BE2C (cell line): ENCODE measurements around the gene LSAMP.
A peak's percentile ranks its signal among the peaks of the same experiment; 100 is the strongest.

Experiments used
- DNase-seq: peaks from one replicate; pipeline ENCODE4 v3.0.0-alpha.2; 2020
- H3K27me3 ChIP-seq: fragments of 250-450 bp; sonication (Bioruptor Pico); 2 replicates; pipeline ENCODE4 v1.5.1; 2020; ENCODE audit warnings: mild to moderate bottlenecking
- H3K36me3 ChIP-seq: fragments of 250-450 bp; sonication (Bioruptor Pico); 2 replicates; pipeline ENCODE4 v1.5.1; 2020; ENCODE audit warnings: mild to moderate bottlenecking
- H3K4me1 ChIP-seq: fragments of 250-450 bp; sonication (Bioruptor Pico); 2 replicates; pipeline ENCODE4 v1.5.1; 2020
- H3K4me3 ChIP-seq: 2 replicates; pipeline ENCODE4 v1.5.1; 2011; ENCODE audit warnings: low read depth, low read length
- H3K9me3 ChIP-seq: fragments of 250-450 bp; sonication (Bioruptor Pico); 2 replicates; pipeline ENCODE4 v1.5.1; 2020
- TF ChIP-seq, protein P1 (sequence below): IDR thresholded peaks from 2 replicates; pipeline ENCODE4 v1.5.1; 2012; ENCODE audit warnings: mild to moderate bottlenecking, low read depth, low read length

LSAMP gene

DNA sequence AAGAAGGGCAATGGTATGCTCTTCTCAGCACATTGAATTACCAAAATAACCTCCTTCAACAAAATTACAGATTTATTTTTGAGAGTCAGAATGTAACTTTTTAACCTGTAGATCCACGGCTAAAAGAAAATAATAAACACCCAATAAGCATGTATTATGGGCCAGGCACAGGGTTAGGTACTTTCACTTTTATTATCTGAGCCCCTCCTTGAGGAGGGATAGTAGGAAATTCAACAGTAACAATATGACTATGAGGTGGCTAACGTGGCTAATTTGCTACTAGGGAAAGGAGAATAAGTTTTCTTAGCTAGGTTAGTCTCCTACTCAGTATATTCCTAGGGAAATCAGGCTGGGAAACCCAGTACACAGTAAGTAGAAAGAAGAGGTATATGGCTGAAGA, 515.1 kb downstream of the LSAMP start:
- H3K9me3 ChIP-seq, result no peaks in the 10 kb centered on the region
- H3K36me3 ChIP-seq, result no peaks in the 10 kb centered on the region
- H3K4me1 ChIP-seq, result no peaks in the 10 kb centered on the region
- H3K4me3 ChIP-seq, result no peak overlapping the region
- DNase-seq, result no peak
- no peaks in the 10 kb centered on the region for H3K27me3 ChIP-seq
- TF ChIP-seq, protein P1, sequence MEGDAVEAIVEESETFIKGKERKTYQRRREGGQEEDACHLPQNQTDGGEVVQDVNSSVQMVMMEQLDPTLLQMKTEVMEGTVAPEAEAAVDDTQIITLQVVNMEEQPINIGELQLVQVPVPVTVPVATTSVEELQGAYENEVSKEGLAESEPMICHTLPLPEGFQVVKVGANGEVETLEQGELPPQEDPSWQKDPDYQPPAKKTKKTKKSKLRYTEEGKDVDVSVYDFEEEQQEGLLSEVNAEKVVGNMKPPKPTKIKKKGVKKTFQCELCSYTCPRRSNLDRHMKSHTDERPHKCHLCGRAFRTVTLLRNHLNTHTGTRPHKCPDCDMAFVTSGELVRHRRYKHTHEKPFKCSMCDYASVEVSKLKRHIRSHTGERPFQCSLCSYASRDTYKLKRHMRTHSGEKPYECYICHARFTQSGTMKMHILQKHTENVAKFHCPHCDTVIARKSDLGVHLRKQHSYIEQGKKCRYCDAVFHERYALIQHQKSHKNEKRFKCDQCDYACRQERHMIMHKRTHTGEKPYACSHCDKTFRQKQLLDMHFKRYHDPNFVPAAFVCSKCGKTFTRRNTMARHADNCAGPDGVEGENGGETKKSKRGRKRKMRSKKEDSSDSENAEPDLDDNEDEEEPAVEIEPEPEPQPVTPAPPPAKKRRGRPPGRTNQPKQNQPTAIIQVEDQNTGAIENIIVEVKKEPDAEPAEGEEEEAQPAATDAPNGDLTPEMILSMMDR, result no peak

DNA sequence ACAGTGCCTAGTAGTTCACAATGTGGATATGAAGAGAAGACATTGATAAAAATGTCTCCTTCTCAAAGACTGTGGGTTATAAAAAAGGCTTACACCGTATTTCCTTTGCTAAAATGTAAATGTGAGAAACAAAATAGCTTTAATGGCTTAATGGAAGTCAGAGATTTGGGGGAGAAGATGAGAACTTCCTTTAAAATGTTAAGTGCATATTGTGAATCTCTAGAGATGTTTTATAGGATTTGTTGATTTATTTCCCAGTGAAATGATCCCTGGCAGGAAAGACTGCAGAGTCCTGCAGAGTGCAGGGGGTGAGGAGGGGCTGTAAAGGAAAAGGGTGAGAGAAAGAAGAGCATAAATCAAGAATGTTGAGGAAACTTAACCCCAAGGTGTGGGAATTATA, 516.9 kb downstream of the LSAMP start:
- H3K27me3 ChIP-seq, result no peaks in the 10 kb centered on the region
- H3K4me3 ChIP-seq, result no peak overlapping the region
- no peaks in the 10 kb centered on the region for H3K36me3 ChIP-seq
- TF ChIP-seq, protein P1, result no peak
- H3K9me3 ChIP-seq, result no peaks in the 10 kb centered on the region
- no peak for DNase-seq
- no peaks in the 10 kb centered on the region for H3K4me1 ChIP-seq

DNA sequence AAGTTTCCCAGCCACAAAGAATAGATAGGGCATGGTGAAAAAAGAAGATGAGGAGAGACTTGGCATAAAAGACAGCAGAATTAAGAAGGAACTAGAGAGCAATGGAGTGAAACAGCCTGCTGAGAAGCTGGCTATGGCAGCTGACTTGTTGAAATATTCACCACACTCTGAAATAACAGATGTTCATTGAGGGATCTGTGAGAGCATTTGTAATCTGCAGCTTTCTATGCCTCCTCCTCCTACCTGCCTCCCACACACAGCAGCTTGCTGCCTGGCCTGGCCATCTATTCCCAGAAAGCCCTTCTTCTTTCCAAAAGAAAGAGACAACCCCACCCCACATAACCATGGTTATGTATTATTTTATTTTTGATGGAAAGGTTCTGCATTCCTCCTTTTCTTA, 518.1 kb downstream of the LSAMP start:
- no peak overlapping the region for H3K4me3 ChIP-seq
- no peaks in the 10 kb centered on the region for H3K4me1 ChIP-seq
- H3K36me3 ChIP-seq, result no peaks in the 10 kb centered on the region
- DNase-seq, result no peak
- no peaks in the 10 kb centered on the region for H3K9me3 ChIP-seq
- no peaks in the 10 kb centered on the region for H3K27me3 ChIP-seq
- TF ChIP-seq, protein P1, result no peak

DNA sequence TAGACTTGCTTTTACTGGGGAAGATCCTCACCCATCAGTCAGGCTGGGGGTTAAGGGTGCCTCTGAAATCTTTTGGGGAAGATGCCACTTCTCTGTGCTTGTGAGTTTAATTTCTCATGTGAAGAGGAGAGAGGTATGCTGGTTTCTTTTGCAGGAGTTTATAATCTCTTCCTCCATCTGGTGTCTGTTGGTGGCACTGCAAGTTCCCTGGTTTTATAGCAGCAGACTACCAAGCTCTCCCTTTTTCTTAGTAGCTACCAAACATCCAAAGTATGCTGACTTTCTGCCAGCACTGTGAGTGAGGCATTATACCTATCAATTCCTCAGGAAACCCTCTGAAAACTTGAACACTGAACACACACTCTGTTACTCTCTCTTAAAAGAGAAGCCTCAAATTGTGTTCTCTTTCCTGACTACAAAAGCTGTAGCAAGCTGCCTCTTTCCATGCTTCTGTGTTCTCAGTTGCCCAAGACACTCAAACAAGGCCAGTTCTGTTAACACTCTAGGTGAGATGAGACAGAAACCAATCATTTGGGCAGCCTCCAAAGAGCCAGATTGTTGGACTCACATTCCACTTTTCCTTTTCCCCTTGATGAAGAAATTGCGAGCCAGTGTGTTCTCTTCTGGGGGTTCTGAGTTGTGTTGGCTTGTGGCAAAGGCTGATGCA, 522.5 kb downstream of the LSAMP start:
- H3K4me3 ChIP-seq, result no peak overlapping the region
- H3K9me3 ChIP-seq, result no peaks in the 10 kb centered on the region
- DNase-seq, result peak; percentile 29
- no peaks in the 10 kb centered on the region for H3K36me3 ChIP-seq
- H3K4me1 ChIP-seq, result peaks cover 12% of the 10 kb centered on the region
- TF ChIP-seq, protein P1, result peak; percentile 78
- H3K27me3 ChIP-seq, result no peaks in the 10 kb centered on the region

DNA sequence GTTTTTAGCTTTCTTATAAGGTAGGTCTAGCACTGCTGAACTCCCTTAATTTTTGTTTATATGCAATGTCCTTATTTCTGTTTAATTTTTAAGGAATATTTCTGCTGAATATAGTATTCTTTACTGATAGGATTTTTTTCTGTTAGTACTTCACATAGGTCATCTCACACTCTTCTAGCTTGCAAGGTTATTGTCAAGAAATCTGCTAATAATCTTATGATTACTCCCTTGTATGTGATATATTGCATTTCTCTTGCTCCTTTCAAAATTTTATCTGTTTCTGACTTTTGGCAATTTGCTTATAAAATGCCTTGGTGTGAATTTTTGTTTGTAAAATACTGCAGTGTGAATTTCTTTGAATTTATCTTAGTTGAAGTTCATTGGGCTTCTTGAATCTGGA, 523.6 kb downstream of the LSAMP start:
- Histone ChIP-seq H3K36me3 (no peaks in the 10 kb centered on the region), H3K9me3 (no peaks in the 10 kb centered on the region), H3K4me3 (no peak overlapping the region), H3K4me1 (peaks cover 16% of the 10 kb centered on the region), H3K27me3 (no peaks in the 10 kb centered on the region)
- TF ChIP-seq, protein P1, result no peak
- DNase-seq, result no peak

DNA sequence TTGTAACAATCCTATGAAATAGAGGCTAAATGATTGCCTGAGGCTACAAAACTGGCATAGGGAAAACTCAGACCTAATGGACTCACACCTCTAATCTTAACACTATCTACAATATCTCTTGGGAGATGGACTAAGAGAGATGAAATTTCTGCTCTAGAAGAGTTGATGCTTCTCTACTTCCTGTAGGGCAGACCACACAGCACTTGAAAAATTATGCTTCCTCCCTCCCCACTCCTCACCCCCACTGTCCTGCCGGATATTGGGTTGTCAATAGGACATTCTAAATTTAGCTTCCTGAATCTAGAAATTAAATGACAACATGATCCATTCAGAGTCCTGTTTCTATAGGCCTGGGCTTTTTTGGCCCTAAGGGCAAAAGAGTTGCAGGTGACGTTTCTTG, 526.4 kb downstream of the LSAMP start:
- H3K27me3 ChIP-seq, result no peaks in the 10 kb centered on the region
- DNase-seq, result peak; percentile 33
- peaks cover 16% of the 10 kb centered on the region for H3K4me1 ChIP-seq
- no peaks in the 10 kb centered on the region for H3K9me3 ChIP-seq
- TF ChIP-seq, protein P1, result no peak
- H3K36me3 ChIP-seq, result no peaks in the 10 kb centered on the region
- no peak overlapping the region for H3K4me3 ChIP-seq
